ENCODE measurements around the gene TPD52L1.

Gene TPD52L1

GRCh38 chr6:125208625-125209249 is 55.2 kb downstream of the TPD52L1 start:
- no peak for TF ChIP-seq CTCF (conservative IDR thresholded peaks at IDR 0.05)

GRCh38 chr6:125210667-125211066 is 57.1 kb downstream of the TPD52L1 start:
- no peak overlapping the region for H3K27ac ChIP-seq
- no peak for TF ChIP-seq CTCF (conservative IDR thresholded peaks at IDR 0.05)

More at GRCh38 chr6:125208625-125209249, 55.2 kb downstream of the TPD52L1 start:
- H3K27ac ChIP-seq: no peak overlapping the region

GRCh38 chr6:125211352-125211751 is 57.8 kb downstream of the TPD52L1 start:
- no peak overlapping the region for H3K27ac ChIP-seq
- no peak for TF ChIP-seq CTCF (conservative IDR thresholded peaks at IDR 0.05)

- H3K27ac ChIP-seq: no peak overlapping the region
- no peak for TF ChIP-seq CTCF (conservative IDR thresholded peaks at IDR 0.05)
Observed at GRCh38 chr6:125212377-125212776, 58.8 kb downstream of the TPD52L1 start.

- no peak for TF ChIP-seq CTCF (conservative IDR thresholded peaks at IDR 0.05)
- H3K27ac ChIP-seq: no peak overlapping the region
Observed at GRCh38 chr6:125213939-125214338, 60.4 kb downstream of the TPD52L1 start.

- no peak overlapping the region for H3K27ac ChIP-seq
- TF ChIP-seq CTCF (conservative IDR thresholded peaks at IDR 0.05): no peak
Observed at GRCh38 chr6:125215252-125215819, 61.8 kb downstream of the TPD52L1 start.

- no peak for TF ChIP-seq CTCF (conservative IDR thresholded peaks at IDR 0.05)
Observed at GRCh38 chr6:125216015-125216414, 62.4 kb downstream of the TPD52L1 start.

More at GRCh38 chr6:125216015-125216414, 62.4 kb downstream of the TPD52L1 start:
- no peak overlapping the region for H3K27ac ChIP-seq
